NCI-H2196 (cell line): ENCODE measurements around the gene TMTC2.

Source experiments
- DNase-seq: peaks from one replicate; lab custom pipeline; 2025; ENCODE audit not compliant: unreplicated experiment; lab: John Stamatoyannopoulos, UW

Gene TMTC2

DNA sequence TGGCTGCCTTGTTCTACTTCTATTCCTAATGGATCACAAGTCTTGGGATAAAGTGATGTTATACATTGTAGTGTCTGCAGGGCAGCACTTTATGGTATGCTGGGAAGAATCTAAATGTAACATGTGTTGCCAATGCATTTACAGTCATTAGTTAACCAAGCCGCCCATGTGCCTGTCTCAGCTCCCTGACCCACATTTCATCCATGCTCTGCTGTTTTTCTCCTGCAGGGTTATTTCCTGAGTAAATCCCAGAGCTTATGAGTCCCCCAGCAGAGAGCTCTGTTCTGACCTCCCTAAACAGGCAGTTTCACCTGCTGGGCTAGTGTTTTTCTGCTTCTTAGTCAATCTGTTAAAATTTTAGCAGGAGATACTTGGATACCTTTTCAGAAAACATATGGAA lies 4.4 kb upstream of the TMTC2 start:
- no peak for DNase-seq

DNA sequence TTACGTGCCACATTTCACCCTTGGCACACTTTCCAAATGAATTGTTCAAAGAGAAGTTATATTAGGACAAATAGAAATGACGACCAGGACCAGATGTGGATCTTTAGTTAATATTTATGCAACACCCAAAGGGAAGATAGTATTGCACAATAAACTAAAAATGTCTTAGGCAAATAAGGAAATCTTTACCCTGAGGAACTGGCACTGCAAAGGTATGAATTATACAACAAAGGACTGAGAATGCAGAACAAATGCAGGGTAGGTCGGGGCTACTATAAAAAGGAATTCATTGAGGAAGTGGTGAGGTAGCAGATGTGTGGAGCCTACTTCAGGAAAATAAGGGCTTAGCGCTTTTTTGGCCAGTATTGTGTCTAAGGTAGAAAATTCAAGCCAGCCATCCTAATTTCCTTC lies 3.9 kb upstream of the TMTC2 start:
- DNase-seq = no peak

DNA sequence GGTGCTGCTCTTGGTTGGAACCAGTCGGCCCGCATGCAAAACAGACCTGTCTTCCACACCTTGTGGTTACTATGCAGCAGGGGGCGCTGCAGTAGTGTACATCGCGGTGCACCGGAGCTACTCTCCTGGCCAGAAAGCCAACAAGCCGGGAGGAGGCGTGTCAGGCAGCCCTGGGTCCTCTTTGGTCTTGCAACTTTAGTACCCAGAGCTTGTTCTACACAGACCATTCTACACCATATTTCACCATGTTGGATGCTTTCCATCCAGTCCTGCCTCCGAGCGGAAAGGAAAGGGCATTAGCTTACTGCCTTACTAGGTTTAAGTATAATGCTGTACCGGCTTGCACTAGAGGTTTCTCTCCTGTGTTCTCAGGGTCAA lies 927 bp upstream of the TMTC2 start:
- peak; percentile 91 for DNase-seq

DNA sequence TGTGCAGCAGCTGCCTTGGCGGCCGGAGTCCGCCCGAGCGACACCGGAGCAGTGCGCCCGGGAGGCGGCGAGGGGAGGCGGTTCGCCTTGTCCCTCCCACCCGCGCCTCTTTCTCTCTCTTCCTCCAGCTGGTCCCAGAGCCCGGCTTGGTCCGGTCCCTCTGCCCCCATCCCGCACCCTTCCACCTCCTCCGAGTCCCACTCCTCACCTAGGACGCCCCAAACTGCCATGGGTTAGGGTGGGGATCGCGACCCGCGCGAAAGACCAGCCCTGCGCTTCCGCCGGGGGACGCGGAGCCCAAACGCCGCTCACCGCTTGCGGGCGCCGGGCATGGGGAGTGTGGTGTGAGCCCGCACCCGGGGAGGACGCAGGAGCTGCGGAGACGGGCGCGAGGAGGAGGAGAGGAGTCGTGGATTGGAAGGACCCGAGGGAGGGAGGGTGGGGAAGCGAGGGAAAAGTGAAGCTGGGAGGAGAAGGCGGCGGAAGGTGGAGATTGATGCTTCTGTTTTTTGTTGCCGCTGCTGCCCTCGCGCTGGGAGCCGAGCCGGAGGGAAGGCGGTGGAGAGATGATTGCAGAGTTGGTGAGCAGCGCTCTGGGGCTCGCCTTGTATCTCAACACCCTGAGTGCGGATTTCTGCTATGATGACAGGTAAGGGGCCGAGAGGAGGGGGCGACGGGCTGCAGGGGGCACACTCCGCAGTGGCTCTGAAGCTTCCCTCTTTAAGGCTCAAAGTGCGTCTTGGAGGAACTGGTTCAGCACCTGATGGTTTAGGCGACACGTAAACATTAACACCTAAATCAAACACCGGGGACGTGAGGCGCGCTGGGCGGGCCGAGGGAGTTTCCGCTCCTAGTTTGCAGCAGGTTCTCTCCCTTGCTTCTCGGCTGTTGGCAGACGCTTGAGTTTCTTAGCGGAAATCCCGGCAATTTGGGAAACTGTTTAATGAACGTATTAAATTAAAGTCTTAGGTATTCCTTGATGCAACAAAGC lies 610 bp downstream of the TMTC2 start:
- peak; percentile 75 for DNase-seq

DNA sequence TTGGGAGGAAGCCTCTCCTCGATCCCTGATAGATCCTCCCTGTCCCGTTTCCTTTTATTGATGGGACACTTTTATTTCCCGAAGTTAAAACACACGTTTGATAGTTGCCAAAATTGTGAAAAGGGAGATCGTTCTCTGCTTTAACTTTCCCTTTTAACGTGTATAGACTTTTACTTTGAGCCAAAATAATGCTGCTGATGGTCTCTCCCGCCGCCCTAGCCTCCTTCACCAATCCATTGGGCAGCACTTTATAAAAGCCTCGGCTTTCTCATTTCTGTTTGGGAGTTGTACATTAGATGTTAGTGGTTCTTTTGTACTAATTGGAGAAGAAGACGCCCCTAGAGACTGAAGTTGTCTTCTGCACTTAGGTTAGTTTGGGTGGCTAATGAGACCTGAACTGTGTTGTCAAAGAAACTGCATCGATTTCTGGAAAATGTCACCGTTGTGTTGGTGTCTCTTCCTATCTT lies 1.4 kb downstream of the TMTC2 start:
- DNase-seq = no peak

DNA sequence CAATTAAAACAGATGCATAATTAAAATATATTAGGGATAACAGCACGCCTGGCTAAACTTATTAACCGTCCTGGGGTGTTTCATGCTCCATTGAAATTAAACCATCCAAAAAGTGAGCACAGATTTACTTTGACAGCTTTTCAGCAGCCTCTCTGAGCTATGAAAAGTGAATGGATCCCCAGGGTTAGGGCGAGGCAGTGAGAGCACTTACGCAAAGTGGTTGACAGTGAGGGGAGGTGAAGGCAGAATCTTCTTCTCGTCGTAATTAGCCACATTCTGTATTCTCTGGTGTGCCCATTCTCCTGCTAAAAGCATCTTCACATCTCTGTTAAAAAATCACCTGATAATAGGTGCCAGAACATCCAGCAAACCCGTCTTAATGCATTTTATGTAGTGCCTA lies 1.9 kb downstream of the TMTC2 start:
- DNase-seq = no peak

DNA sequence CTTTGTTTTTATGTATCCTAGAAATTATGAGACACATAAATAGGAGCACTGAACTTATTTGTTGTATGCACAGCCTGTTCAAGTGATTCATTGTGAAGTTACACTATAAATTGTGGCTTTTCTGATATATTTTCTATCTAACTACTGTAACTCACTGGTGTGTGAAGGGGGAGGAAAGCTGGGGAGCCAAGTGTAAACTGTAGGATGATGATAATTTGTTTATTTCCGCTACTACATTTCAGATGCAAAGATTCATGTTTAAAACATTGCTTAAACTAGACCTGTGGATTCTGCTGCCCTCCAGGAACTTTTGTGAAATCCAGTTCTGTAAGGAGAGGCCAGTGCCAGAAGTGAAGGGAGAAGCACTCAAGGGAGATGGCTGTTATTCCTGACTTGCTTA lies 3.3 kb downstream of the TMTC2 start:
- no peak for DNase-seq

DNA sequence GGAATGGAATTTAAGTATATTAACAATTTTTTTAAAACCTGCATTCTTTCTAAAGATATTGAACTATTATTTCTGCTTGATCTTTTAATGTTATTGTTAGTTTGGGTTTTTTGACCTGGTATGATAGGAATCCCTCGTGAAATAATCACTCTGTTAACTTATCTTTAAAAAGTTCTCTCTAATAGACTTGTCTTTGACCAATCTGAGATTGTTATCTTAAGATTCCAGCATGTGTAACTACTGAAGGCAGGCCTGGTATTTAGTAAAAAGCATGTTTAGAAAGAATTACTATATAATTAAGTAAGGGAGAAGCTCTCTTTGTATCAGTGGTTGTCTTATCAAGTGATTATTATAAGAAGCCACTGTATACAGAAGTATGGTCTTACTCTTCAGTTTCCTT lies 4.8 kb downstream of the TMTC2 start:
- no peak for DNase-seq

DNA sequence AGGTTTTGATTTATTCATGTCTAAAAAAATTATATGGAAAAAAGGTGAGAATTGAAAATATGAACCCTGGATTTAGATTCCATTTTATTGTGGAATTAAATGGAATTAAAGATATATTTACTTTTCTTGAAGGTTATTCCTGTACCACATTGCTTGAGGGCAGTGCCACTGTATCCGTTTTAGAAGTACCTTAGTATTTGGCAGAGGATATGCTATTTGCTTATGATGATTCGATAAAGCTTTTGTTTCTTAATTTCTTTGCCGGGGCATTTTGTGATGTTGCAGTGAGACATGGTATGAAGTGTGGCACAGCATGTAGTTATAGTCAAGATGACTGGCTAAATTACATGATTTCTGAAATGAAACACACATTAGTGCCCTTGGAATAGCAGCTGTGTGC lies 7.6 kb downstream of the TMTC2 start:
- DNase-seq = no peak

DNA sequence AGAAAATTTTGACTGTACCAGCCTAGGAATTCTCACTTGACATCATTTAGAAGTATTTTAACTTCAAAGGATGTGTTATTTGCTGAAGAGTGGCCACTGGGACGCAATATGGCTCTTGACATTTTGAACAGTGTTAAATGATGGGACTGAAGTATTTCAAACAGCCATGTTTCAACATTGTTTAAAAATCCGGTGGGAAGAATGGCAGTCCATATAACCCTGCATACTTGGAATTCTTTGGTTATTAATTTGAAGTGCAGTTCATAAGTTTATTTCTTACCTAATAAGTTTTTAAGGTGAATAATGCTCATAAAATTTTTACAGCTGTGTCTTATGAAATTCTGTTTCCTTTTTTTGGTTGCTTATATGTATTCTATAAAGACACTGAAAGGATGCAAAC lies 8.3 kb downstream of the TMTC2 start:
- DNase-seq = no peak

DNA sequence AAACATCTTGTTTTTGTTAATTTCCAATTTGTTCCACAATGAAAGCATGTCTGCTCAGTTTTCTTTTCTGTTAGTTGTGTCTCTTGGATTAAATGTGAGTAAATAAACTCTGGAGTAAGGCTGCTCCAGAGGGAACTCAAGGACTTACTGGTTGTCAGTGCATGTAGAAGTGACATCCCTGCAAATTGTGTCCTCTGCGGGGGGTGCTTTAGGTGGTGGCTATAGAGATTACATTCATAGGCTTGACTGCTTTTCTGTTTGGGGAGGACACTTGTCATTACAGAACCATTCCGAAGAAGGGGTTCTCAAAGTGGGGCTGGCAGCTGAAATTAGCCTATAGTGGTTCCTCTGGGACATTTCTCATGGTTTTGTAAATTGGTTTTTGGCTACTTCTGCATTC lies 8.8 kb downstream of the TMTC2 start:
- no peak for DNase-seq

DNA sequence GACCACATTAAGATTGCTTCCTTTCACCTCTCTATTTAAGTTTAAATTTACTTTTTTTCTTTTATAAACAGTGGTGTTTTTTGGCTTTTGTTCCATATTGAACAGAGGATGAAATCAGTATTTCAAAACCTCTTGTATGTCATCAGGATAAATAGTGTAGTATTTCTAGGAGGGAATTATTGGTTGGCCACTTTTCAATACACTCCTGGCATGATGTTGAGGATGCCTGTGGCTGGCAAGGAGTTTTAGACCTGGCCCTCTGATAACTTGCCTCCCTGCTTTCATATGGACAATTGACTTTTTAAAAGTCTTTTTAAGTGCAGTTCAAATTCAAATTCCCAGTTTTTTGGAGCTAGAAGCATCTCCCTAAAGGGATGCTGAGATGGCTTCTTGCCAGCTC lies 9.8 kb downstream of the TMTC2 start:
- no peak for DNase-seq

DNA sequence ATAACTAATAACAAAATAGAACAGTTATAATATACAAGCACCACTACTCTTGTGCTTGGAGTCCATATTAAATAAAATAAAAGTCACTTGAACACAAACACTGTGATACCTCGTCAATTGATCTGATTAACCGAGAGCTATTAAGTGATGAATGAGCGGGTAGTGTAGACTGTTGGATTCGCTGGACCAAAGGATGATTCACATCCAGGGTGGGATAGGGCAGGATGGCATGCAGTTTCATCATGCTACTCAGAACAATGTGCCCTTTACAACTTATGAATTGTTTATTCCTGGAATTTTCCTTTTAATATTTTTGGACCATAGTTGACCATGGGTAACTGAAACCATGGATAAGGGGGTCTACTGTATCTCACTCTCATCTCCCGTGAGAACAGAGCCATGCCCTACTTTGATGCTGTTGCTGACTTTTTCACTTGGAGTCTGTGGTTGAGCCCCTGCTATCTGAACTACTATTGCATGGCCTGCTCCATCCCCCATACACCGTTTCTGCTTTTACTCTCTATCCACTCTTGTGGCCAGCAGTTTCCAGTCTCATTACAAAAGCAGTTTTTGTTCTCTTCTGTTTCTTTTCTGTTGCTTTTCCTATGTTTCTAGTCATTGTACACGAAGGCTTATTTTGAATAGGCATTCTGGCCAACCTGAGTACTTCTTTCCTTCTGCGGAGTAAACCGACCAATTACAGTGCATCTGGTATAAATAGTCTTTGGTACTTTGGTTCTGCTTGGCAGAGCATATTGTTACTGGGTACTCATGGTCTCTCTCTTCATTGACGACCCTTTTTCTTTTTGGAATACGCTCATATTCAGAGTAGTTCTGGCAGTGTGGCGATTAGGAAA lies 12.2 kb downstream of the TMTC2 start:
- no peak for DNase-seq

DNA sequence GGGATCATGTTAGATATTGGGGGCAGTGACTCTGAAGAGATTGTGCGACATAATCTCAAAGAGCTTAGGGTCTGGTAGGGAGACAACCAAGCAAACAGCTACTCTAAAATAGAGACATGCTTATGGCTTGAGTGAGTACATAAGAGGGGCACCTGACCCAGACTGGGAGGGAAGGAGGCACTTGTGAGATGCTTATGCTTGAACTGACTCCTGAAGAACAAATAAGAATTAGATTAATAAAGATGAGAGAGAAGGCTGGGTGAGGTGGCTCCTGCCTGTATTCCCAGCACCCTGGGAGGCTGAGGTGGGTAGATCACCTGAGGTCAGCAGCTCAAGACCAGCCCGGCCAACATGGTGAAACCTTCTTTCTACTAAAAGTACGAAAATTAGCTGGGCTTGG lies 19.1 kb downstream of the TMTC2 start:
- no peak for DNase-seq

DNA sequence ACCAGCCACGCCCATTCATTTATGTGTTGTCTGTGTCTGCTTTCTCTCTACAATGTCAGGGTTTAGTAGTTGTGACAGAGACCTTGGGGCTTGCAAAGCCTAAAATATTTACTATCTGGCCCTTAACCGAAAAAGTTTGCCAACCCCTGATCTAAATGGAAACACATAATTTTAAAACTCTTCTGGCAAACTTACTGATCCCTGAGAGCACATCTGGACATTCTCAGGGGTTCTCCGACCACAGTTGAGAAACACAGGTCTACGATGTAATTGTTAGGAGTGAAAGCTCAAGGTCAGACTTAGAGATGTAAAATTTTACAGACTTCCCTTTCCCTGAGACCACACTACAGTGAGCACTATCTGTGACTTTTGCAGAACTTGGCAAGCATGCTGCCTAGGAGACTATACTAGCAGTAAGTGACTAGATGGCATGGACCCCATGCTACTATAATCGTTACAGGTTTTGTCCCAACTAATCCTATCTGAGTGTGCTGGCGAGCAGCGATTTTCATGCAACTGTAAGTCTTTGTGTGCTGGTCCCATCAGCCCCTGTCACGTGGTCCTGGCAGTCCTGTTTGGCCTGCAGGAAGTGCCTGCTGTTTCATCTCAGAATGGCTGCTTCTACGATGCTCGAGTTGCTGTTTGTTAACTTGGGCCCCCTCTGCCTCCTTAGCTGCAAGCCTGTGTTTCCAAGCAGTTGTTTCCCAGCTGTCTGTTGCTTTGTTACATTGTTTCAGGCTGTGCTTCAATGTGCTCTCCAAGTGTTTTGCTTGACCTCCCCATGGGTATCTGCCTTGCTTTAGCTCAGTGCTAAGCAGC lies 21.6 kb downstream of the TMTC2 start:
- DNase-seq = no peak

DNA sequence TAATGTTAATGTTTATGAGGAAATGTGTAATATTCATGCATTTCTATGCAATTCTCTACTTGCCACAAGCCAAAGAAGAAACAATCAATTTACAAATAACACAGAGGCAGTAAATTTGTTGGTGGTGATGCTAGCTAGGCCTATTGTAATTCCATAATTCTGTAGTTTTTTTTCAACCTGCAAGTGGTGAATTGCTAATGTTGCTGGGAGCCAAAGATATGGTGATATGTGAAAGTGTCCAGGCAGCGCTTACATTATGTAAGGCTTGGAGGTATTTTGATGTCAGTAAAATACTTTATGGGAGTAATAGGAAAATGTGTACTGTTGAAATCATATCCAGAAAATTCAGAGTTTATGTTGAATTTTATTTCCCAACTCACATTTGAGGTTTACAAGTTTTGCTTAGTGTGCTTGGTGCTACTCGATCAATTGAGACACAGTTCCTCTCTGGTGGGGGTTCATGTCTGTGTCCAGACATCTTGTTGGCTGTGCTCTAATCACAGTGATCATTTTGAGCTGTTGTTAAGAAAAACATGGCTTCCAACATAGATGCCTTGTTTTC lies 23.2 kb downstream of the TMTC2 start:
- no peak for DNase-seq

DNA sequence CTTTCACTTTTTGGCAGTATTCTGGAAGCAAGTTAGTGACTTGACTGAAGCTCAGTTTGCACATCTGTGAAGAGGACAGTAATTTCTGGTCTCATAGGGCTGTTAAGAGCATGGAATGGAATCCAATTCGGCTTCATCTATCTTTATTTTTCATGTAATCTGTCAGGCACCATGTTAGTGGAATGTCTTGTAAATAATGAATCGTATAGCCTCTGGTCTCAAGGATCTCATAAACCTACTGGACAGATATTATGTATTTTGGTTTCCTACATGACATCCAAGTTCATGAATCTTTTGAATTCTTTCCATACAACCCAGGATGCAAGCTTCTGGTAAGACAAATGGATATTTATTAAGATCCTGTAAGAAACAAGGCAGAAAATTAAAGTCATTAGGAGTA lies 24.0 kb downstream of the TMTC2 start:
- DNase-seq = no peak

DNA sequence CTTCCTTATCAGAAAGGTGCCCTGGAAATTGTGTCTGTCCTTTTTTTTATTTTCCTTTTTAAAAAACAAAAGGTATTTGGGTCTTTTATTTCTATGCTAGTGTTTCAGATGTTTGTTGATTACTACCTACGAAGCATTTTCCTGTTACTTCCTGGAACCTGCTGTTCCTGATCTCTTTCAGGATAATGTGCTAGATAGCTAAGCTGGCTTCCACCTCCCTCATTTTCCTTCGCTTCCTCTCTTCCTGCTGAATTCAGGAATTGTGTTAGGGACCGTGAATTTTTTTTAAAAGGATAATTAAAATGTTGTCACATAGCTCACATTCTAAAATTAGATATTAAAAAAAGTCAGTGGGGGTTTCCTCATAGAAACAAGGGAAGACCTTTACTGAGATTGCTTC lies 27.7 kb downstream of the TMTC2 start:
- no peak for DNase-seq

DNA sequence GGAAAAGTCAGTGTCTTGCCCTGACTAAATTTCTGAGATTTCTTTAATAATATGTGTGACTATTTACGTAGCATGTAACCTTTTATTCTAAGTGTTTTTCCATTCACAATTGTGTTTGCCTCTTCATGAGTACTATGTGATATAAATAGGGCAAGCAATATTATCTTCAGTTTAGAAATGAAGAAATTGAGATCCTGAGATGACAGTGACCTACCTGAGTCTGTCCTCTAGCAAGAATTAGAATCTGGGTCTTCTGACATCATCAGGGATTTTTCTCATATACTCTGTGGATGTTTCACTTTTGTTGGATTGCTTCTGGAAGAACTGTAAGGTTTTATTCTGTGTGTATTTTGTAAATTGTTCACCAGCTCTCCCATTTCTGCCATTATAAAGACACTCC lies 35.0 kb downstream of the TMTC2 start:
- DNase-seq = no peak

DNA sequence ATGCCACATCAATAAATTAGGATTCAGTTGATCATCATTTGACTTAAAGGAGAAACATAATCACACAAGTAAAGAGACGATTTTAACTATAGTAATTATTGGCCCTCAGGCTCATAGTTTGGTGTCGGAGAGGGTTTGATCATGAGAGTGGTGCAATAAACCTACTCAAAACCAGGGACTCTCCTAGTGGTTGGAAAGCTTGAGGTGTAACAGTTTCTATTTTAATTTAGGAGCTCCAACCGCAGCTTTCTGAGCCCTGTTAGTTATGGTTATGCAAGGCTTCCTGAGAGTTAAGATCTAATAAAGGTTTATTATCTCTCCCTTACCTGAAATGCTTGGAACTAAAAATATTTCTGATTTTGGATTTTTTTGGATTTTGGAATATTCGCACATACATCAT lies 36.4 kb downstream of the TMTC2 start:
- DNase-seq = no peak

DNA sequence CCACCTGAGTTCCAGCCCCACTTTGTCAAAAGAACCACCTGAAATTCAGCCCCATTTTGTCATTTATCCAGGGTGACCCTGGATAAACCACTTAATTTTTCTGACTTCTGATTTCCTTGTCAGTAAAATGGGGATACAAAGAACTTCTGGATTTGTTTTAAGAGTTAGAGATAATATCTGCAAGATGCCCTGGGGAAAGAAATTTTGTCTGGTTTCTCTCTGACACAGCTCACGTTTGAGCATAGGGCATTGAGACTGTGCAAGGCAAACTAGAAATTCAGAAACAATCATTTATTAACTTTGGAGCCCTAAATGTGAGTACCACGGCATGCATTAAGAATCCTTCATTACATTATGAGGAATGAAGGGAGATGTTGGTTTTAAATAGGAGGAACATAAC lies 37.2 kb downstream of the TMTC2 start:
- DNase-seq = no peak
